Activated CD4-positive, alpha-beta T cell treated with anti-CD3 and anti-CD28 coated beads, Interleukin-2, amount 10 ng/mL, durations not matched to agents 24 days and 14 days (primary cell): ENCODE data around the gene RTN4R. TPM values are rescaled to one million over a fixed set of nuclear protein-coding genes. Genes with fewer than 3 reads are reported as not detected.

Source experiments
- DNase-seq: peaks from one replicate; pipeline ENCODE4 v3.0.0; 2022
- H3K27ac Mint-ChIP-seq: one replicate; pipeline ENCODE4 v1.8.0; 2022; ENCODE audit warnings: mild to moderate bottlenecking, mixed read lengths
- H3K27me3 Mint-ChIP-seq: one replicate; pipeline ENCODE4 v1.8.0; 2022; ENCODE audit warnings: mixed read lengths
- H3K36me3 Mint-ChIP-seq: one replicate; pipeline ENCODE4 v1.8.0; 2022; ENCODE audit warnings: low read depth, mild to moderate bottlenecking, mixed read lengths
- H3K4me1 Mint-ChIP-seq: one replicate; pipeline ENCODE4 v1.8.0; 2021; ENCODE audit warnings: mixed read lengths
- H3K4me3 Mint-ChIP-seq: one replicate; pipeline ENCODE4 v1.8.0; 2022; ENCODE audit warnings: mild to moderate bottlenecking, moderate library complexity, mixed read lengths
- H3K9me3 Mint-ChIP-seq: one replicate; pipeline ENCODE4 v1.8.0; 2021; ENCODE audit warnings: mixed read lengths
- intact Hi-C: fragments of 100-400 bp; cut with micrococcal nuclease; formaldehyde crosslinking; loops from one replicate; pipeline ENCODE4 v1.15.1; 2023
- total RNA-seq: library from RNA; stranded (reverse); gene quantifications from 2 replicates; pipeline ENCODE4 v1.2.3, GENCODE V29; 2022

RTN4R gene
- total RNA-seq, 1 donor from 2014 or later: 1.6 TPM

DNA sequence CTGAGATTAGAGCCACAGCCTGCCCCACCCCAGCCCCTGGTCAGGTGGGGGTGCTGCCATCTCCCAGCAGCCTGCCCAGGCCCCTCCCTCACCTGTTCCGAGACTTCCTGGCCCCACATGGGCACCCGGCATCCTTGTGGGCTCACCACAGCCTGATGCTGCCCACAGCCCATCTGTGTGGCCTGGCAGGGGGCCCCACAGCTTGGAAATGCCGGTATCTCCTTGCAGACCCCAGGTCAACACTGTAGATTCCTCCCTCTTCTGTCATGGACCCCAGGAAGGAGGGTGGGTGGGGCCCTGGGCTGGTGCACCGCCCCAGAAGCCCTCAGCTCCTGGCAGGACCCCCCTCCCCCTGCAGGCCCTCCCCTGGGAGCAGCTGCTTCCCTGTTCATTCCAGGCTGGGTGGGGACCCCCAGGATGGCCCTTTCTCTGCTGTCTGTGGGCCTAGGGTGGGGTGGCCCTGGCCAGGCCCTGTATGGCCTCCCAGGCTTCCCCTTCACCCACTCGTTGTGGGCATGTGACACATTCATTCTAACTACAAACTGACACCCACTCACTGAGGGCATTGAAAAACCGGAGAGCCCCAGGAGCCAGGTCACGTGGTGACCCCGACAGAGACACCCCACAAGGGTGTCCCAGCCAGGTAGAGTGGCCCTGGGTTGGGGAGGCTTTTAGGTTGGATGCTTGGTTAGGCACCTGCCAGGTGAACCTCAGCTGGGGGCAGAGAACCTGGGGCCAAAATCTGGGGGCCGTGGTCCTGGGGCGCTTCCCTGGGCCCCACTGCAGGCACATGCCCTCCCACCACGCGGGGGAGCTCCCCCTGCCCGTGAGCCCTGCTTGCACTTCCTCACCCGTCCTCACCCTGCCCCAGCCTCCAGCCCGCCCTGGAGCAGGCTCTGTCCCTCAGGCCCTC lies 73.2 kb downstream of the RTN4R start:
- no peak overlapping the region for H3K4me3 Mint-ChIP-seq
- no peaks in the 10 kb centered on the region for H3K36me3 Mint-ChIP-seq
- no peak for DNase-seq
- intact Hi-C loops: no loop called here
- no peaks in the 10 kb centered on the region for H3K27me3 Mint-ChIP-seq
- H3K9me3 Mint-ChIP-seq: no peaks in the 10 kb centered on the region
- no peak overlapping the region for H3K27ac Mint-ChIP-seq
- H3K4me1 Mint-ChIP-seq: no peaks in the 10 kb centered on the region

DNA sequence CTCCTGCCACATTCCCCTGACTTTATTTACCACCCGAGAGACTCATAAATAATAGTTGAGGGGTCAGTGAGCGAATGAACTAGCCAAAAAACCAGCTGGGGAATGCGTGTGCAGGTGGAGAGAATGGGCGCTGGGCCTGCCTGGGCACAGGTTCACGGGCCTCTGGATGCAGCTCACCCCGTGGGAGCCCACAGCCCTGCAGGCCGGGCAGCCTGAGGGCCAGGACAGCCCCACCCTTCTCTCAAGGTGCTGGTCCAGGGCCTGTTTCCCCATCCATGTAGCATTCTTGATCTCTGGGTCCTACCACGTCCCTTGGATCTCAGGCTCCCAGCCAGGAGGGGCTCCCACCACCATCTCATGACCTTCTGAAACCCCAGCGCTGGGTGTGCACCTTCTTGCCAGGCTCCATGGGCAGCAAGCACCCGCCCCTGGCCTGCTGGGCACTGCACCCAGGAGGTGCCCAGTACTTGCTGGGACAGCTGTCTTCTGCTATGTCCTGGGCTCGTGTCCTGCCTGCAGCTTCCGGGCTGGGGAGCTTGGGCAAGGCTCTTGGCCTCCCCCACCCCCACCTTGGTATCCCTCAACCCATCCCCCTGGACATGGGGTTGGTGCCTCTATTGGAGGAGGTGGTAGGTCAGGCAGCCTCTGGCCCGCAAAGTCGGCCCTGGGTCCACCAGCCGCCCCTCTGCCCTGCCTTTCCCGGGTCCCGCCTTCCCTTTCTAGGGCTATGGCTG lies 74.2 kb downstream of the RTN4R start:
- Mint-ChIP-seq H3K9me3 (no peaks in the 10 kb centered on the region), H3K4me1 (no peaks in the 10 kb centered on the region), H3K4me3 (no peak overlapping the region), H3K27ac (no peak overlapping the region), H3K36me3 (no peaks in the 10 kb centered on the region), H3K27me3 (no peaks in the 10 kb centered on the region)
- no peak for DNase-seq
- intact Hi-C loops: no loop called here

DNA sequence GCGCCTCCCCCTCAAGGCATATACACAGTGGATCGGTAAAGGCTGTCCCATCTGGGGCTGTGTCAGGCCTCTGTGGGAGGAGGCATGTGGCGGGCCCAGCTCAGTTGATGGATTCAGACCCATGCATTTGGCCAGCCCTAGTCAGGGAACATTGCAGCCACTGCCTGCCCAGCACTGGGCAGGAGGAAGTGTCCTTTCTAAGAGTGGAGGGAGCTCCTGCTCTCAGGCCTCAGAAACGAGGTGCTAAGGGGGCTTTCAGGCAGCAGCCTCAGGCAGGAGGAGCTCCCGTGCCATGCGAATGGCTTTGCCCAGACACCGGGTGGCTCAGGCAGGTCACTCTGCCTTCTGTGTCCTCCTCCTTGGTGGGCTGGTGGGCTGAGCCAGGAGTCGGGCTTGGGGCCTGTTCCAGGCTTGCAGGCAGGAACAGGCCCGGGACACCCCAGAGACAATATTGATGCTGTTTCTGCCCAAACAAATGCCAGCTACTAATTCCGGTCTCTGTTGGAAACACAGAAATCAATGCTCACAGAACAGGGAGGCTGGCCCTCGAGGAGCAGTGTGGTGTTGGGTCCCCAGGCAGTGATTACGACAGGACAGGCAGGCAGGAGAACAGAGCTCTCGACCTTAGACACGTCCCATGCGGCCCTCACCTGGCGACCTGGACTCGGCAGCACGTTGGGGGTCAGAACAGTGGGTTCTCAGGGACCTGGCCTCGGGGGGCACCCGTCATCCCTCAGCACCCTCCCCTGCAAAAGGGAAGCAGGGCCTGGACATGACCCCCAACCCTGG lies 75.0 kb downstream of the RTN4R start:
- Mint-ChIP-seq H3K9me3 (no peaks in the 10 kb centered on the region), H3K4me1 (no peaks in the 10 kb centered on the region), H3K27ac (no peak overlapping the region), H3K36me3 (no peaks in the 10 kb centered on the region), H3K4me3 (no peak overlapping the region), H3K27me3 (no peaks in the 10 kb centered on the region)
- intact Hi-C loops: no loop called here
- no peak for DNase-seq

DNA sequence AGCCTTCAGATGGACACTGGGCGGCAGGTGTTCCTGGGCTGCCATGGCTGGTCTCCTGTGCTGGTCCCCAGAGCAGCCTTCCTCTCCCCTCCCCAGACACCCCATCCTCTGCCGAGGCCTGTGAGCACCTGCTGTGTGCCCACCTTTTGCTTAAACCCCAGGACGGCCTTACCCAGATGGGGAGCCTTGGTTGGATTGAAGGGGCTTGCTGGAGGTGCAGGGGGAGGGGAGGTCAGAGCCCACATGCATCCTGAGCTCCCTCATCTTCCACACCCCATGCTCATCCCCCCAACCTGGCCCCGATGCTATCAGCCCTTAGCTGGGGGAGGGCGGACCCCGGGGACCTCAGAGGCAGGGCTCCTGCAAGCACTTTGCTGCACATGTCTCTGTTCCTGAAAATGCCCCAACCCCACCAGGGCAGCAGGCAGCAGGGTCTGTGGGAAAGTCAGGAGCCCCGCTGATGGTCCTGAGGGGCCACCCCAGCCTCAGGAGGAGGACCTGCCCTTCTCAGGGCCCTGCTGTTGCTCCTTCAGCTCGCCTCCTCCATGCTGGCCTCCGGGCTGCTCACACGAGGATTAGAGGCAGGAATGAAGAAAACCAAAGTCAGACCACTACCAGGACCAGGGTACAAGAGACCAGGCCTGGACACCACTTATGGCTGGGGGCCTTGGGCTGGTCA lies 75.7 kb downstream of the RTN4R start:
- no peak for DNase-seq
- H3K27ac Mint-ChIP-seq: no peak overlapping the region
- H3K4me1 Mint-ChIP-seq: no peaks in the 10 kb centered on the region
- intact Hi-C loops: no loop called here
- H3K9me3 Mint-ChIP-seq: no peaks in the 10 kb centered on the region
- no peaks in the 10 kb centered on the region for H3K27me3 Mint-ChIP-seq
- no peak overlapping the region for H3K4me3 Mint-ChIP-seq
- no peaks in the 10 kb centered on the region for H3K36me3 Mint-ChIP-seq

DNA sequence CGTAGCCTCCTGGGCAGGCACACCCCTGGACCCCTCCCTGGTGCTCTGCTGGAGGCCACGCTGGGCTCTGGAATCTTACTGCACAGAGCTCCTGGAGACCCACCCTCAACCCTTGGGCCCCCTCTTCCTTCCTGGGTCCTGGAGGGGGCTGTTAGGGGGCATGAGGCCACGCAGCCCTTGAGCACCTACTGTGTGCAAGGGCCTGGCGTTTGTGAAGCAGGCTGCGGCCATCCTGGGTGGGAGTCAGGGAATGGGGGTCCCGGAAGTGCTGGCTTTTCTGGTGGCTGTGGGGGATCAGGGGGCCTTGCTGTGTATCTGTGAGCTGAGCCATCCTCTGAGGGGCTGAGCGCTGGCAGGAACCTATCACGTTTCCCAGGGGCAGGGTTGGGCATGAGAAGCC lies 76.3 kb downstream of the RTN4R start:
- Mint-ChIP-seq H3K27me3 (no peaks in the 10 kb centered on the region), H3K27ac (no peak overlapping the region), H3K4me1 (no peaks in the 10 kb centered on the region), H3K9me3 (no peaks in the 10 kb centered on the region), H3K4me3 (no peak overlapping the region), H3K36me3 (no peaks in the 10 kb centered on the region)
- no peak for DNase-seq
- intact Hi-C loops: no loop called here

Other genes starting within 250 kb of the RTN4R start
- 27.1 and 31.5 TPM in 2 replicates for gene TANGO2, start 247.2 kb downstream of the RTN4R start, total RNA-seq
- 73.2 and 74.2 TPM in 2 replicates for gene DGCR8, start 188.1 kb downstream of the RTN4R start, total RNA-seq
- 488 and 500 TPM in 2 replicates for gene RANBP1, start 152.2 kb downstream of the RTN4R start, total RNA-seq
- 125 and 135 TPM in 2 replicates for gene TRMT2A, start 151.1 kb downstream of the RTN4R start, total RNA-seq
- gene ZDHHC8, start 136.5 kb downstream of the RTN4R start, total RNA-seq: 95.2 and 100 TPM in 2 replicates
- 0.14 TPM in 1 of 2 replicates, not detected in the other for gene CCDC188, start 117.3 kb downstream of the RTN4R start, total RNA-seq
- 37.2 TPM in 2 replicates for gene DGCR6L, start 51.7 kb upstream of the RTN4R start, total RNA-seq
- gene ZNF74, start 125.8 kb upstream of the RTN4R start, total RNA-seq: 15.6 and 17.0 TPM in 2 replicates
- gene SCARF2, start 169.5 kb upstream of the RTN4R start, total RNA-seq: 0.16 and 0.33 TPM in 2 replicates
- gene KLHL22, start 227.5 kb upstream of the RTN4R start, total RNA-seq: 16.9 and 17.7 TPM in 2 replicates
- 113 and 117 TPM in 2 replicates for gene MED15, start 239.3 kb upstream of the RTN4R start, total RNA-seq